Stimulated activated CD4-positive, alpha-beta T cell treated with anti-CD3 and anti-CD28 coated beads, Interleukin-2, amount 100 ng/mL, for 24 hours (primary cell): Measurements from ENCODE around the gene BIRC2.
"Not testable (repeated sequence)": the region's sequence is repeated elsewhere in the genome, so short reads cannot be mapped to it uniquely, and the experiment has no call there.

Experiments used
- DNase-seq, 2 donors: peaks; one replicate each; pipeline ENCODE4 v3.0.0-alpha.2; 2020

BIRC2 gene

GRCh38 chr11:102346748-102347461 lies at the start of gene BIRC2:
TSS of gene BIRC2 (plus strand) at chr11:102347214. CDS start at chr11:102349855, 2,641 bp downstream.
- peak; percentile 96 to 98 for DNase-seq

GRCh38 chr11:102300837-102301236 lies 46.2 kb upstream of the BIRC2 start:
- not testable (repeated sequence) for DNase-seq

DNA sequence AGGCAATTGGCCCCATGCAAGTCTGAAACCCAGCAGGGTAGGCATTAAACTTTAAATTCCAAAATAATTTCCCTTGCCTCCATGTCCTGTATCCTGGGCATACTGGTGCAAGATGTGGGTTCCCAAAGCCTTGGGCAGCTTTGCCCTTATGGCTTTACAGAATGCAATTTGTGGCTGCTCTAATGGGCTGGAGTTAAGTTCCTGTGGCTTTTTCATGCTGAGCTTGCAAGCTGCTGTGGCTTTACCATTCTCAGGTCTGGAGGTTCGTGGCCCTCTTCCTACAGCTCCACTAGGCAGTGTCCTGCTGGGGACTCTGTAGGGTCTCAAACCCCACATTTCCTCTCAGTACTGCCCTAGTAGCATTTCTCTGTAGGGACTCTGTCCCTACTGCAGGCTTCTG lies 44.8 kb upstream of the BIRC2 start:
- DNase-seq, result no peak

- no peak for DNase-seq
Observed at GRCh38 chr11:102304686-102305085, 42.3 kb upstream of the BIRC2 start.

DNA sequence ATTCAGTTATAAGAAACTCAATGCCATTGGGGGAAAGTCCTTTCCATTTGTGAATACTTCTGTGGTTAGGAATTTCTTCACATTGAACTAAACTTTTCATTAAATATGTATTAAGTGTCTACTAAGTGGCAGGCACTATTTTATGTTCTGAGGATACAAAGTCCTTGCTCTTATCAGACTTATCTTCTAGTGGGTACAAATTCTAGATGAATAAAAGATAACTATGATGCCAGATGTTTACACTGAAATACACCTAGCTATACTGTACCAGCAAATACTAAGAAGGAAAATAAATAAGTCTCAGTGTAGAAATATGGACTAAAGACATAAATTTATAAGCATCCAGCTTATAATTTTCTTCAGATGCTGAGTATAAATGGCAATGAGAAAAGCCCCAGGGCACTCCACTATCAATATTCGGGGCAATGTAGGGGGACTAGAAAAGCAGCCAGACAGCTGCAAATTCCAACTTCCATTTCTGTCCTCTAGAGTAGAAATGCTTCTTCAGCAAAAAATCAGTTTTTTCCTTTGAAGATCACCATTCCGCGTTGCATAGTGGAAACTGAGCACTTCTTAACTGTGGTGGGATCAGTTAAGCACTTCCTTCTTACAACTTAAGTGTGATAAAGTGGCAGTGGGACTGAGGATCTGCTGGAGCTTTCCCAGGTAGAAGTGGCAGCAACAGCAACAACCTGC lies 41.5 kb upstream of the BIRC2 start:
- DNase-seq, result no peak

GRCh38 chr11:102306048-102306597 lies 40.9 kb upstream of the BIRC2 start:
- no peak for DNase-seq

DNA sequence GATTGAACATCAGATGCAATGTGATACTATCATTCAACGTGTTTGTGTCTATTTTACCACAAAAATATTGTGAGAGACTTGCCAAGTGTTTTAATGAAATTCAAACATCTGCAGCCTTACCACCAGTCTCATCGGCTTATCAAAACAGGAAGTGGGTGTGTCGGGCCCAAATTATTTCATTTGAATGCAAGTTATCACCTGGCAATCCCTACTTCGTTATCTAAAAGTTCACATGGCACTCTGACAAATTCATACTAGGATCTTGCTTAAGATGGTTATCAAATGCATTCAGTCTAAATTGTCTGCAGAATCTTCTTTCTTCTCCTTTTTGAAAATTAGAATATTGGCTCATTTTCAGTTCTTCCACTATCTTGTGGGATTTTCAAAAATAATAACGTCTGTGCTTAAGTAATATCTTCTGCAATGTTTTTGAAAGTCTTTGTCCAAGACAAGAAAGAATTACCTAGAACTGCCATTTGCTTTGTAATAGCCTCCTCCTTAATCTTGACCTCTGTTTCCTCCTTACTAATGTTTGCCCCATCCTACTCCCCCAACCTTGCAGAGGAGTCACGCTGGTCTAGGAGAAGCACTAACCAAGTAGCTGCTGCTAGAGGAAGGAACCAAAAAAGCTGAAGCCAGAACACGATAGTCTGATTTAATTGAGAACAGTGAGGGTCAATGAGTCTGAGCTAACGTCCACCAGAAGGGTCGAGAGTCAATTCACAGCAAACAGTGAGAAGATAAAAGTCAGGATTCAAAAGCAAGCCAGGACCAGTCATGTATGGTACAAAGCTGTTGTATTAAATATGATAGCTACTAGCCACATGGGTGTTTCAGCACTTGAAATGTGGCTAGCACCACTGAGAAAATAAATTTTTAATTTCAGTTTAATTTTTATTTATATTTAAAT lies 39.9 kb upstream of the BIRC2 start:
- DNase-seq, result no peak

- DNase-seq, result no peak
Observed at GRCh38 chr11:102307727-102308038, 39.3 kb upstream of the BIRC2 start.

DNA sequence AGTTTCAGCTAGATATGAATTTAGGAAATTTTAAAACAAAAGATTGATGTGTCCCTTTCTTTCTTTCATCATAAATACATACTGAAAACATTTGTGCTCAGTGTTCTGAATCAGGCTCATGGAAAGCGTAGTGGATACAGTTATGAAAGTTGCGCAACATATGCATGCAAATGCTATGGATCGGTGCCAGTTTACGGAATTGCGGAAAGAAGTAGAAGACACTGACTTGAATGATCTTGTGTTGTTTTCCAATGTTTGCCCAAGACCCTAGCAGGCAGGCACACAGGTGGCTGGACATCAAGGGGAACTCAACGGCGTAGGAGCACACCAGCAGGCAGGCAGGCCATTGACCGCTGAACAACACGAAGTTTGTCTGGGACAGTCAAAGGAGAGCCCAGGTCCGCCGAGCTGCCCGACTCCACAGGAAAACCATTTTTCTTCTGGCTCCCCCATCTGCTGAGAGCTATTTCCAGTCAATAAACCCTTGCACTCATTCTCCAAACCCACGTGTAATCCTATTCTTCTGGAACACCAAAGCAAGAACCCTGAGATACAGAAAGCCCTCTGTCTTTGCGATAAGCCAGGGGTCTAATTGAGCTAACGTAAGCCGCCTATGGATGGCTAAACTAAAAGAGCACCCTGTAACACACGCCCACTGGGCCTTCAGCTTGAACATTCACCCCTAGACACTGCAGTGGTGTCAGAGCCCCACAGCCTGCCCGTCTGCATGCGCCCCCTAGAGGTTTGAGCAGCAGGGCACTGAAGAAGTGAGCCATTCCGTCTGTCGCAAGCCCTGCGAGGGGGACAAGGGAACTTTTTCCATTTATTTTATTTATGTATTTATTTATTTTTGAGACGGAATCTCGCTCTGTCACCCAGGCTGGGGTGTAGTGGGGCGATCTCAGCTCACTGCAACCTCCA lies 37.1 kb upstream of the BIRC2 start:
- no peak for DNase-seq

GRCh38 chr11:102312667-102313066 lies 34.3 kb upstream of the BIRC2 start:
- no peak for DNase-seq

GRCh38 chr11:102313238-102313940 lies 33.6 kb upstream of the BIRC2 start:
- no peak for DNase-seq

DNA sequence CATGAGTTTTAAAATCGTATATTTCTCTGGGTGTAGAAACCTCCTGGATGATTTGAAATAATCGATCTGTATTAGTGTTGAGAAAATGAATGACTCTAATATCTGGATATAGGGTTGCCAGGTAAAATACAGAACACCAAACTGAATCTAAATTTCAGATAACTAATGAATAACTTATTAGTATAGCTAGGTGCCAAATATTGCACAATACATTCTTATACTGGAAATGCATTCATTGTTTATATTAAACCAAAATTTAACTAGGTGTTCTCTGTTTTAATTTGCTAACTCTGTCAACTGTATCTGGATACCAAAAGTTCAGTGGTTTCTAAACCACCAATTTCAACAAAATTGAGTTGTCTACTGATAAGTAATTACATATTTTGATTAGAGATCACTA lies 32.2 kb upstream of the BIRC2 start:
- DNase-seq, result no peak

GRCh38 chr11:102316346-102316904 lies 30.6 kb upstream of the BIRC2 start:
- no peak for DNase-seq

GRCh38 chr11:102317099-102317767 lies 29.8 kb upstream of the BIRC2 start, which contains the start of gene BIRC3:
TSS of gene BIRC3 (plus strand) at chr11:102317484. CDS start at chr11:102324510, 7,026 bp downstream.
- DNase-seq, result peak; percentile 87 to 90

DNA sequence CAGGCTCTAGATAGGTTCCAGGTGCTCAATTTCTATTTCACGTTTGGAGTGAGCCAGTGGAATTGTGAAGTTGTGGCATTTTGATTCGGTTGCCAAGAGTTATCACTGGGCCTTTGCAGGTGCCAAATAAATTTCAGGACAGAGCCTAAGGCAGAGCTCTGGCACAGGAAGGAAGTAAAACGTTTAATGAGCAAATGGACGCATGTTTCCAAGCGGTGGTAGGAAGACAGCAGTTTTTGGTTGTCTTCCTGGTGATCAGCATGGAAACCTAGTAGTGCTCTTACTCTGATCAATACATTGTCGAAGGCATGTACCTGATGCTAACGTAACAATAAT lies 29.3 kb upstream of the BIRC2 start:
- no peak for DNase-seq

GRCh38 chr11:102318469-102318868 lies 28.5 kb upstream of the BIRC2 start:
- peak; percentile 58 to 67 for DNase-seq

DNA sequence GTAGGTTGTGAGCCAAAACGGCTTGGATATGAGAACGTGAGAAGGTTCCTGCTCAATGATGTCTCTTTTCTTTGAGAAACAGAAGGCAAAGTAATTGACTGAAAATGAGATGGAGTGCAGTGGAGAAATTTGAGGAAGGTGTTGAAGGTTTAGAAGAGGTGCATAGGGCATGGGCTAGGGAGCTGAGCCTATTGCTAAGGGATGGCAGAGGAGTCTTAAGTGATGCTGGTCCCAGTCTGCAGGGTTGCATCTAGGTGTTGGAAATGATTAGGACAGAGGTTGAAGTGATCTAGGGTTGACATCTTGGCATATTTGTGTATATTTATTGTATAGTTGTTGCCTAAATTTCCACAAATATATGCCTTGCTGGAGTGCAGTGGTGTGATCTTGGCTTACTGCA lies 27.5 kb upstream of the BIRC2 start:
- DNase-seq, result no peak

- DNase-seq, result no peak
Observed at GRCh38 chr11:102320188-102320587, 26.8 kb upstream of the BIRC2 start.

DNA sequence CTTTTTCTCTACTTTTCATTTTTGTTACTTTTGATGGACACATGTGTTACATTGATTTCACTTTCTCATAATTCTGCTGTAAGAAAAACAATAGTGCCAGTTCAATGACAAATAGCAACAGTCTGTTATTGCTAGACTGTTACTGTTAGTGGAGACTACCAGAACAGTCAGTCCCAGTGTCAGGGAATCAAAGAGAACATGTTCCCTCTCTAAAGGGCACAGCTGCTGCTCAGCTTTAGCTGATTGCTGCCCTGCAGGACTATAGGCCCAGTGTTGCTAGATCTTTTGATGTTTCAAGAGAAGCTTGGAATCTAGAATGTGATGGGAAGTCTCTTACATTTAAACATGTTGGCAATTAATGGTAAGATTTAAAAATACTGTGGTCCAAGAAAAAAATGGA lies 26.3 kb upstream of the BIRC2 start:
- DNase-seq, result no peak

- no peak for DNase-seq
Observed at GRCh38 chr11:102322560-102322959, 24.5 kb upstream of the BIRC2 start.
